HG03064 (cell line): ENCODE data around the gene AMELX.

Experiments
- ATAC-seq: cut with Tn5 transposase; IDR thresholded peaks from one replicate; pipeline ENCODE4 v1.9.1; 2021; ENCODE audit warnings: low read depth; ENCODE audit not compliant: unreplicated experiment

The AMELX gene

GRCh38 chrX:11293113-11293512 lies at the start of gene AMELX:
Gene AMELX (plus strand): TSS chrX:11293413. CDS start chrX:11294789, 1,376 bp downstream.
- no peak for ATAC-seq

DNA sequence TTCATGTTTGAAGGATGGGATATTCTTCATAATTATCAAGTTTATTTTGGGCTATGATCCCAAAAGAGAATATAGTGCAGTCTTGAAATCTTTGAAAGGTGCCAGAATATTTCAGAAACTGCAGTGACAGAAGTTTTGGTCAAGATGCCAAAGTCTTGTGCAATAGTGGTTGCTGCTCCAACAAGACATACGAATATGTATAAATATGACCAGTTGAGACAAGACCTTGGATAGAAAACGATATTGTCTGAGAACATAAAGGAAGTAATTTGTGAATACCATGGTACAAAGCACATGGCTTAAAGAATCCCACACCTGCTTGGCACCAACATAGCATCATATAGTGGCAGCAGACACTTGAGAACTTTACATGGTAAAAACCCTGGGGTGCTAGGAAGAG lies 48.6 kb upstream of the AMELX start:
- ATAC-seq: no peak

DNA sequence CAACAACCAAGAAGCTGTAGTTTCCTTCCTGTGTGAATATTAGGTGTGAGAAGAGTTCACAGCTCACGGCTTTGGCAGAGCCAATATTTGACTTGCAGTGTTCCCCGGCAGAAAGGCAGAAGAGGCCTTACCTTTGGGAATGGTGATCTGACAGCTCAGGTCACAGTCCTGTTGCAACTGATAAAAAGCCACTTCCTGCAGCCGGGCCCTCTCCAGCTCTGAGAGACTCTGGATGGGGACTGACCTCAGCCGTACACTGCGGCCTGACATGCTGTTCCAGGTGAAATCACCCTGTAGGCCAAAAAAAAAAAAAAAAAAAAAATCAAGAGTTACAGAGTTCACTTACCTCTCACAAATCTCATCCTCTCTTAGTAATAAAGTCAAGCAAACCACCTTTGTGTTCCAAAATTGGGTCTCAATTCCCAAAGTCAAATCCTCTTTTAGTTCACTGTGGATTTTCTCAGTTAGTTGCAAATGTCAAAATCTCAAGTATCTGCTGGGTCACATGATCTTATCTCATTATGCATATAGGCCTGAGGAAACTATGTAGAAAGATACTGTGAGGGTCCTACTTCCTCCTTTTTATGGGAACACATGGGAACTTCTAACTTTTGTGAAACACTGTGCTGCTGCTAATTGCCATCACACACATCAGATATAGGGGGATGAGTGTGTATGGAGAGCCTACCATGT lies 38.6 kb upstream of the AMELX start:
- no peak for ATAC-seq

DNA sequence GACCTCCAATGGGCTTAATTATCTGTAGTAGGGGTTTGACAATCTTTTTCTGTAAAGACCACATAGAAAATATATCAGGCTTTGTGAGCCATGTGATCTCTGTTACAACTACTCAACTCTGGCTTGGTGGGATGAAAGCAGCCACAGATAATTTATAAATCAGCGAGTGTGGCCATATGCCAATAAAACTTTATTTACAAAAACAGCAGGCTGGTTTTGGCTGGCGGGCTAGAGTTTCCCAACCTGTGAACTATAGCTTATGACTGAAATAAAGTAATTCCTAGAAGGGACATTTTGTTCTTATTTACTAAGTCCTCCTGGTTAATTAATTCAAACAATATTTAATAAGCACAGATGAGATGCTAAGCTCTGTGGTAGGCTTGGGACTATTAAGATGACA lies 35.9 kb upstream of the AMELX start:
- no peak for ATAC-seq

- ATAC-seq: no peak
Observed at GRCh38 chrX:11257711-11258110, 35.5 kb upstream of the AMELX start.

DNA sequence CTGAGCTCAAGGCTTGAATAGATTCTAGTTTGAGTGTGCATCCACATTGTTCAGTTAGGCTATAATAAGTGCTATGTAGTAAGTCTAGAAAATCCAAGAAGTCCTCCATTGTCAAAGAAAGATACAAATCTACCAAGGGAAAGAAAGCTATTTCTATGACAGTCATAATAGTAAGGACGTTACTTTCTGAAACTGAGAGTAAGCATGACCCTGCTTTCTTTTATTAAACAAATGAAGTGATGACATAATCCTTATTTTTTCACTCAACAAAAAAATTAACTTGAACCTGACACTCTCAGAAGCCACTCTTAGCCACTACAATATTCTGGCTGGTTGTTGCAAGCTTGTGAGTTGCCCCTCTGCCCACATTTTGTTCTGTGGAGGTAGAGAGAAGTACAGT lies 33.8 kb upstream of the AMELX start:
- ATAC-seq: no peak

GRCh38 chrX:11261260-11261659 lies 32.0 kb upstream of the AMELX start:
- ATAC-seq: no peak

GRCh38 chrX:11264925-11265324 lies 28.3 kb upstream of the AMELX start:
- no peak for ATAC-seq

GRCh38 chrX:11265352-11265751 lies 27.9 kb upstream of the AMELX start:
- ATAC-seq: no peak

- no peak for ATAC-seq
Observed at GRCh38 chrX:11266573-11267003, 26.6 kb upstream of the AMELX start.

- ATAC-seq: no peak
Observed at GRCh38 chrX:11267425-11267824, 25.8 kb upstream of the AMELX start.

DNA sequence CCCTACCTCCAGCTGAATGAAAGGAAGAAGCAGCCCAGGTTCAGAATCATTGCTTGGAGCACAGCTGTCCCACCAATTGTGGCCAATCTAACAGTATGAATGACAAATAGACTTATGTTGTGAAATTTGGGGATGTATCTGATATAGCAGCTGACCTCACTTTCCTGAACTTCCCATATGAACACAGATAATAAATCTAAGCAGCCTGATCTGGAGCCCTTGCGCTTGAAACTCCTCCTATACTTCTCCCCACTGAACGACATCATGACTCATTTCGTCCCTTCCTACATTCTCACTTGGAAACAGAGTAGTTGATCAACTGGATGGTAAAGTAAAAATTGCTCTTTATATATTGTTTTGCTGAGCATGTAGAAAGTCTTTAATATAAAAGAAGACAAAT lies 24.2 kb upstream of the AMELX start:
- no peak for ATAC-seq

- no peak for ATAC-seq
Observed at GRCh38 chrX:11269996-11270395, 23.2 kb upstream of the AMELX start.

DNA sequence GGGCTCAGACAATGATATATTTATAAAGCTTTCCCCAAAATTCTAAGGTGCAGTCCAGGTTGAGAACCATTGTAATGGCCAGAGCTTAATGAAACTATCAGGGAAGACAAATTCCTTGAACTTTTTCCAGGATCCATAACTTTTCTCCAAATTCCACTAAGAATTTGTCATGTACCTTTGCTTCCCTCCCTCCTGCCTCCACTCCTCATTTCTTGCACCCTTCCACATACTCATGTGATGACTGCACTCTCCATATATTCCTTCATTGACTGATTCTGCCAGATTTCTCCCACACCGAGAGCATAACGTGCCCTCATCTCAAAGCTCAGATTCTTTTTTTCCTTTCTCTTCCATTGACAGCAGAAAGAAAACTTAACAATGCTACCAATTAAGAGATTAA lies 20.9 kb upstream of the AMELX start:
- ATAC-seq: no peak

GRCh38 chrX:11272863-11273262 lies 20.4 kb upstream of the AMELX start:
- no peak for ATAC-seq

DNA sequence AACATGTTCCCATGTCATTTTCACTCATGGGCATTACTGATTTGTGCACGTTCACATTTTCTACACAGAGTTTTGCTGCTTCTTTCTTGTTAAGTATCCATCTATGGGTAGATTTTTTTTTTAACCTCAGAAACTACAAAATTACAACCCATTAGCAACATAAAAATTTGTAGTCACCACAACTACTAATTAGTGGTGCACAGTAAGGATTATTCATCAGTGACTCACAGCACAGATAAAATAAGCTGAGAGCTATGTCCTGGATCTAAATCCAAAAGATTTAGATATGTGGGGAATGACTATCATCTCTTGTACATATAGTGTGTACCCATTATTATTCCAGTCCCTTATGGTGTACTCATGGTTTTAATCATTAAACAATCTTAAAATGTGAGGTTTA lies 19.7 kb upstream of the AMELX start:
- no peak for ATAC-seq

DNA sequence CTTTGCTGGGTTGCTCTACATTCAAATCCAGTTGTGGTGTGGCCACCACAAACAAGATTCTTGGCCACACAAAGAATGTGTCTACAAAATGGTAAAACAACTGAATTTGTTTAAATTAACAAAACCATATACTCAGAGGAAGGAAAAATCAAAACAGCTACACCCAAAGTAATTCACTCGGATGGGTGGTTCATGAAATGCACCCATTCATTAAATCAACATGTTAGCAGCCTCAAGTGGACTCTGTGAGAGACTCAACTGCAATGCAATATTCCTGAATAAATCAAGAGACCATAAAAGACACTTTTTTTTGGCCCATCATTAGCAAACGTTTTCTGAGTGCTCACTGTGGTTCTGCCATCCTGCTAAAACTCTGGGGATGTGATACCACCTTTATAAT lies 11.2 kb upstream of the AMELX start:
- no peak for ATAC-seq

DNA sequence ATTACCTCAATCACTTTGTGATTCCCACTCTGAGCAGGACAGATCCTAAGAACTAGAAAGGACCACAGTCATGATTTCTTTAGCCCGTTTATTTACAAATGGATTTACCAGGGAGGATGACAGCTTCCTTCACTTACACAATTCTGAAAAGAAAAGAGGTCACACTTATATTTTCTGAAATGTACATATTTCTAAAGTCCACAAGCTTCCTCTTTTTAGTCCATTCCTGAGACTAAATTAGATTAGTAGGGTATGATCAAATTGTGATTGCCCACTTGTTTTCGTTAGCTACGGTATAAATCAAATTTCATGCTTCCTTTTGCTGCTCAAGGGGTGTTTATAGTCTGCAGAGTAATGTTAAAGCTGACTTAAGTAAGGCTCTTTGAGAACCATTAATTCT lies 7.6 kb upstream of the AMELX start:
- no peak for ATAC-seq

GRCh38 chrX:11287505-11287904 lies 5.7 kb upstream of the AMELX start:
- ATAC-seq: no peak

DNA sequence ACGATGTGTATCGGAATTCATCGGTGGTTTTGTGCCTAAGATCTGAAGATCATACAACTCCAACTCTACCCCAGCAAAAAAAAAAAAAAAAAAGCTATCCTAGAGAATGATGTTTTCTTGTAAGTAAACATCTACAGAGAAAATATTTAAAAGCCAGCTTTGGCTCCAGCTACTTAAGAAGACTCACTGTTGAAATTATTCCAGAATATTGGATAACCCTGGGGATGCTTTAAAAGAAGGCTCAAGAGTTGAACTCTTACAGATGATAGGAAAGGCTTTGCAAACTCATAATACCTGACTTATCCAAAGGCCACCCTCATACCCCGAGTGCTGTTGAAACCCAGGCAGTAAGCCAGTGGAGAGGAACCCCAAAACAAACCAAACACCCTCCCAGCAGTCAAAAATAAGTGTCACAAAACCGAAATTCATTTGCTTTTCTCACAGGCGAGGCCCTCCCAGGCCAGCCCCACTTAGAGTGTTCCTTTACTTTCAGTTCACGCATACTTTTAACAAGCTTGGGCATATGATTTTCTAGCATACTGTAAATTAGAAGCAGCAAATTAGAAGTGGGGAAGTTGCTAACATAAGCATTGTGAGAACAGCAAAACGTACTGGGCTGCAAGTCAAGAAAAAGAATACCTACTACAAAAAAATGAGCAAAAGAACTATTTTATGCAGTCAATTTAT lies 2.7 kb upstream of the AMELX start:
- ATAC-seq: no peak

DNA sequence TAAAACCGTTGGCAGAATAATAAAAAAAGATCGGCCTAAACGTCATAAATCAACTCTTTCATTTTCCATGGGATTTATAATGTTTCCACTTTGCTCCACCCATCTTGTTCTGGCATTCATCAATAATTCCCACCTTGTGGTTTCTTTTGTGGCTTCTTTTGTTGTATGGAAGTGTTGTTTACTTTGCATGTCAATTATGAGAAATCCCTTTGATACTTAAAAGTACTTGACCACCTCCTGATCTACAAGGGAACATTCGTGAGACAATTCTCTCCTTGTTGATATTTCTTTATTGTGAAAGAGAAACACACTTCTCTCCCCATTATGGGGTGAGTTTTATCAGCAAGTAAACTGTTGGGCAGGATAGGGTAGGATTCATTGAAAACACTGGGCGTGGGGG lies 2.8 kb downstream of the AMELX start:
- no peak for ATAC-seq

GRCh38 chrX:11298600-11298999 lies 5.4 kb downstream of the AMELX start:
- ATAC-seq: no peak
